ENCODE data around the gene GNG7. TPM values are rescaled to one million over a fixed set of nuclear protein-coding genes. Genes with fewer than 3 reads are reported as not detected.
"Not testable (repeated sequence)": the region's sequence is repeated elsewhere in the genome, so short reads cannot be mapped to it uniquely, and the experiment has no call there.

The GNG7 gene
- total RNA-seq, 1 experiment from 2014 or later = 9.6 TPM

DNA sequence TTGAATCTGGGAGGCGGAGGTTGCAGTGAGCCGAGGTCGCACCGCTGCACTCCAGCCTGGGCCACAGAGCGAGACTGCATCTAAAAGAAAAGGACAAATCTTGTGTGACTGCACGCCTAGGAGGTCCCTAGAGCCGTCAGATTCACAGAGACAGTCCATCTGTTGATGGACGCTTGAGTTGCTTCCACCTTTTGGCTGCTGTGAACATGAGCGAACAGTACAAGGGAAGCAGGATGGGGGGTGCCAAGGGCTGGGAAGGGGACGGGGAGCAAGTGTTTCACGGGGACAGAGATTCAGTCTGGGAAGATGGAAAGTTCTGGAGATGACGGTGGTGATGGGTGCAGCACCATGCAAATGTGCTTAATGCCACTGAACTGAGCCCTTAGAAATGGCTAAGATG is 78.7 kb downstream of the GNG7 start (continued):
- TF ChIP-seq GTF2I (CRISPR knock-in tag; conservative IDR thresholded peaks at IDR 0.05) = no peak
- no peak for TF ChIP-seq CREM (CRISPR knock-in tag; IDR thresholded peaks at IDR 0.05)
- no peak for TF ChIP-seq ZNF396 (CRISPR knock-in tag; IDR thresholded peaks at IDR 0.05; ENCODE audit: borderline replicate concordance)
- no peak for TF ChIP-seq NR1H2 (CRISPR knock-in tag; IDR thresholded peaks at IDR 0.05)
- TF ChIP-seq ELF4 (CRISPR knock-in tag; IDR thresholded peaks at IDR 0.05; ENCODE audit: low read depth) = no peak
- TF ChIP-seq, protein P1, sequence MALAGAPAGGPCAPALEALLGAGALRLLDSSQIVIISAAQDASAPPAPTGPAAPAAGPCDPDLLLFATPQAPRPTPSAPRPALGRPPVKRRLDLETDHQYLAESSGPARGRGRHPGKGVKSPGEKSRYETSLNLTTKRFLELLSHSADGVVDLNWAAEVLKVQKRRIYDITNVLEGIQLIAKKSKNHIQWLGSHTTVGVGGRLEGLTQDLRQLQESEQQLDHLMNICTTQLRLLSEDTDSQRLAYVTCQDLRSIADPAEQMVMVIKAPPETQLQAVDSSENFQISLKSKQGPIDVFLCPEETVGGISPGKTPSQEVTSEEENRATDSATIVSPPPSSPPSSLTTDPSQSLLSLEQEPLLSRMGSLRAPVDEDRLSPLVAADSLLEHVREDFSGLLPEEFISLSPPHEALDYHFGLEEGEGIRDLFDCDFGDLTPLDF (CRISPR knock-in tag; IDR thresholded peaks at IDR 0.05) = no peak
- TF ChIP-seq, protein P2, sequence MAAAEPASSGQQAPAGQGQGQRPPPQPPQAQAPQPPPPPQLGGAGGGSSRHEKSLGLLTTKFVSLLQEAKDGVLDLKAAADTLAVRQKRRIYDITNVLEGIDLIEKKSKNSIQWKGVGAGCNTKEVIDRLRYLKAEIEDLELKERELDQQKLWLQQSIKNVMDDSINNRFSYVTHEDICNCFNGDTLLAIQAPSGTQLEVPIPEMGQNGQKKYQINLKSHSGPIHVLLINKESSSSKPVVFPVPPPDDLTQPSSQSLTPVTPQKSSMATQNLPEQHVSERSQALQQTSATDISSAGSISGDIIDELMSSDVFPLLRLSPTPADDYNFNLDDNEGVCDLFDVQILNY (CRISPR knock-in tag; IDR thresholded peaks at IDR 0.05) = no peak
- no peak for TF ChIP-seq IRF2 (CRISPR knock-in tag; IDR thresholded peaks at IDR 0.05; ENCODE audit: borderline replicate concordance, low read depth)

DNA sequence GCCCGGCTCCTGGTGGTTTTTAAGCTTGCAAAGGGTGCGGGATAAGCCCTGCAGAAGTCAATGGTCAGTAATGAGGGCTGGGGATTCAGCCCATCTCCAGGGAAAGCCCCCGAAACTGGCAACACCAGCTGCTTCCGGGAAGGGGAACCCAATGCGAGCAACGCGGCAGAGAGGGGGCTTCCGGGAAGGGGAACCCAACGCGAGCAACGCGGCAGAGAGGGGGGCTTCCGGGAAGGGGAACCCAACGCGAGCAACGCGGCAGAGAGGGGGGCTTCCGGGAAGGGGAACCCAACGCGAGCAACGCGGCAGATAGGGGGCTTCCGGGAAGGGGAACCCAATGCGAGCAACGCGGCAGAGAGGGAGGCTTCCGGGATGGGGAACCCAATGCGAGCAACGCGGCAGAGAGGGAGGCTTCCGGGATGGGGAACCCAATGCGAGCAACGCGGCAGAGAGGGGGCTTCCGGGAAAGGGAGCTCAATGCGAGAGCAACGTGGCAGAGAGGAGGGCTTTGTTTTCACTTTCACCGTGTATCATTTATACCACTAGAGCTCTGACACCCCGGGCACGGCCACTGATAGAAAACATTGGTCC is 80.0 kb downstream of the GNG7 start:
- peaks cover 20% of the 10 kb centered on the region for H3K4me1 Mint-ChIP-seq
- H3K27me3 Mint-ChIP-seq (ENCODE audit: low read depth); H3K9me3 Mint-ChIP-seq; H3K27ac Mint-ChIP-seq; POLR2A ChIA-PET; DNase-seq (ENCODE audit: low spot score); H3K36me3 Mint-ChIP-seq; H3K4me3 Mint-ChIP-seq; ATAC-seq: not testable (repeated sequence)
- CTCF ChIA-PET = interaction anchor here (0.5 to 3.3 kb wide), 4 partner anchors 9 to 649 kb away, joined by 3 to 35 read pairs (median 5); no protein-coding TSS in a partner anchor

DNA sequence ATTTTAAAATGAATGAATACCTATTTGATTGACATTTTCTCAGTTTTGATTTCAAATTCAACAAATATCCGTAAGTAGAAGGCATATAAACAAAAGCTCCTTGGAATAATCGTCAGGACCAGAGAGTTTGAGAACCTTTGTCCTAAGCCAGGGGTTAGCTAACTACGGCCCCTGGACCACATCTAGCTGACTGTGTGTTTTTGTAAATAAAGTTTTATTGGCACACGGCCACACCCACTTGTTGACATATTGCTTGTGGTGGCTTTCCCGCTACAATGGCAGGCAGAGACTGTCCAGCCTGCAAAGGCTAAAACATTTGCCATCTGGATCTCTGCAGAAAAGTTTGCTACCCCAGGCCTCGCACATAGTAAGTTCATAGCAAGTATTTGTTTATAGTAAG is 83.4 kb downstream of the GNG7 start:
- ChIA-PET POLR2A (no interaction called here), CTCF (interaction anchor here (2.7 to 2.8 kb wide), 2 partner anchors 18 to 29 kb away, joined by 8 to 12 read pairs; no protein-coding TSS in a partner anchor)
- Mint-ChIP-seq H3K4me3 (no peak overlapping the region), H3K36me3 (peaks cover 8% of the 10 kb centered on the region), H3K27ac (no peak overlapping the region), H3K9me3 (peaks cover 11% of the 10 kb centered on the region), H3K4me1 (peaks cover 20% of the 10 kb centered on the region), H3K27me3 (ENCODE audit: low read depth) (peaks cover 15% of the 10 kb centered on the region)
- no peak for TF ChIP-seq MXD4 (CRISPR knock-in tag; IDR thresholded peaks at IDR 0.05; ENCODE audit: borderline replicate concordance)
- TF ChIP-seq, protein P3, sequence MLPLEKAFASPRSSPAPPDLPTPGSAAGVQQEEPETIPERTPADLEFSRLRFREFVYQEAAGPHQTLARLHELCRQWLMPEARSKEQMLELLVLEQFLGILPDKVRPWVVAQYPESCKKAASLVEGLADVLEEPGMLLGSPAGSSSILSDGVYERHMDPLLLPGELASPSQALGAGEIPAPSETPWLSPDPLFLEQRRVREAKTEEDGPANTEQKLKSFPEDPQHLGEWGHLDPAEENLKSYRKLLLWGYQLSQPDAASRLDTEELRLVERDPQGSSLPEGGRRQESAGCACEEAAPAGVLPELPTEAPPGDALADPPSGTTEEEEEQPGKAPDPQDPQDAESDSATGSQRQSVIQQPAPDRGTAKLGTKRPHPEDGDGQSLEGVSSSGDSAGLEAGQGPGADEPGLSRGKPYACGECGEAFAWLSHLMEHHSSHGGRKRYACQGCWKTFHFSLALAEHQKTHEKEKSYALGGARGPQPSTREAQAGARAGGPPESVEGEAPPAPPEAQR (CRISPR knock-in tag; IDR thresholded peaks at IDR 0.05) = no peak
- ATAC-seq = no peak
- no peak for DNase-seq (ENCODE audit: low spot score)

DNA sequence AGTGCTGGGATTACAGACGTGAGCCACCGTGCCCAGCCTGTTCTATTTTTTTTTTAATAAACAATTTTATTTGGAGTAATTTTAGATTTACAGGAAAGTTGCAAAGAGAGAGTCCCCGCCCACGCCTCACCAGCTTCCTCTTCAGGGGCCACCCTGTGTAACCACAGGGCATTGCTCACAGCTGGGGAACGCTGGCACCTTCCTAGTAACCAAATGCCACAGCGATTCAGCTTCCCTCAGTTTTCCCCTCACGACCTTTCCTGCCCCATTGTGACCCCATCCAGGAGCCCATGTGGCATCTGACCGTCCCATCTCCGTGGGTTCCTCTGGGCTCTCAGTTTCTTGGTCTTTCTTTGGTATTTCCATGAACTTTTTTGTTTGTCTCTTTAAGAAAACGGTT is 83.9 kb downstream of the GNG7 start:
- POLR2A ChIA-PET = no interaction called here
- no peak for DNase-seq (ENCODE audit: low spot score)
- H3K9me3 Mint-ChIP-seq = peaks cover 12% of the 10 kb centered on the region
- H3K27ac Mint-ChIP-seq = no peak overlapping the region
- TF ChIP-seq, protein P4, sequence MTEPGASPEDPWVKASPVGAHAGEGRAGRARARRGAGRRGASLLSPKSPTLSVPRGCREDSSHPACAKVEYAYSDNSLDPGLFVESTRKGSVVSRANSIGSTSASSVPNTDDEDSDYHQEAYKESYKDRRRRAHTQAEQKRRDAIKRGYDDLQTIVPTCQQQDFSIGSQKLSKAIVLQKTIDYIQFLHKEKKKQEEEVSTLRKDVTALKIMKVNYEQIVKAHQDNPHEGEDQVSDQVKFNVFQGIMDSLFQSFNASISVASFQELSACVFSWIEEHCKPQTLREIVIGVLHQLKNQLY (CRISPR knock-in tag; IDR thresholded peaks at IDR 0.05) = no peak
- TF ChIP-seq, protein P5, sequence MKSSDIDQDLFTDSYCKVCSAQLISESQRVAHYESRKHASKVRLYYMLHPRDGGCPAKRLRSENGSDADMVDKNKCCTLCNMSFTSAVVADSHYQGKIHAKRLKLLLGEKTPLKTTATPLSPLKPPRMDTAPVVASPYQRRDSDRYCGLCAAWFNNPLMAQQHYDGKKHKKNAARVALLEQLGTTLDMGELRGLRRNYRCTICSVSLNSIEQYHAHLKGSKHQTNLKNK (CRISPR knock-in tag; IDR thresholded peaks at IDR 0.05) = no peak
- TF ChIP-seq NFE2L1 (CRISPR knock-in tag; IDR thresholded peaks at IDR 0.05) = no peak
- TF ChIP-seq HMGA2 (CRISPR knock-in tag; IDR thresholded peaks at IDR 0.05) = no peak
- TF ChIP-seq ZNF396 (CRISPR knock-in tag; IDR thresholded peaks at IDR 0.05; ENCODE audit: borderline replicate concordance) = no peak
- no peak overlapping the region for H3K4me3 Mint-ChIP-seq
- peaks cover 17% of the 10 kb centered on the region for H3K27me3 Mint-ChIP-seq (ENCODE audit: low read depth)
- H3K4me1 Mint-ChIP-seq = peaks cover 17% of the 10 kb centered on the region
- no peak for ATAC-seq
- H3K36me3 Mint-ChIP-seq = peaks cover 8% of the 10 kb centered on the region
- CTCF ChIA-PET = interaction anchor here (2.7 to 2.8 kb wide), 2 partner anchors 18 to 30 kb away, joined by 8 to 12 read pairs; no protein-coding TSS in a partner anchor

All from WTC11 (cell line).